Kidney glomerular epithelial cell (primary cell): ENCODE results near the gene ALKBH6.
A peak's percentile ranks its signal among the peaks of the same experiment; 100 is the strongest.

Experiments used
- DNase-seq: peaks from one replicate; lab custom pipeline; 2025; lab: John Stamatoyannopoulos, UW

Gene ALKBH6

GRCh38 chr19:36030264-36031148 is 16.5 kb upstream of the ALKBH6 start:
- DNase-seq: peak; percentile 32

- DNase-seq: no peak
These were observed 14.5 kb upstream of the ALKBH6 start for GRCh38 chr19:36028313-36029041.

- DNase-seq: no peak
These were observed 13.7 kb upstream of the ALKBH6 start for GRCh38 chr19:36027696-36028095.

DNA sequence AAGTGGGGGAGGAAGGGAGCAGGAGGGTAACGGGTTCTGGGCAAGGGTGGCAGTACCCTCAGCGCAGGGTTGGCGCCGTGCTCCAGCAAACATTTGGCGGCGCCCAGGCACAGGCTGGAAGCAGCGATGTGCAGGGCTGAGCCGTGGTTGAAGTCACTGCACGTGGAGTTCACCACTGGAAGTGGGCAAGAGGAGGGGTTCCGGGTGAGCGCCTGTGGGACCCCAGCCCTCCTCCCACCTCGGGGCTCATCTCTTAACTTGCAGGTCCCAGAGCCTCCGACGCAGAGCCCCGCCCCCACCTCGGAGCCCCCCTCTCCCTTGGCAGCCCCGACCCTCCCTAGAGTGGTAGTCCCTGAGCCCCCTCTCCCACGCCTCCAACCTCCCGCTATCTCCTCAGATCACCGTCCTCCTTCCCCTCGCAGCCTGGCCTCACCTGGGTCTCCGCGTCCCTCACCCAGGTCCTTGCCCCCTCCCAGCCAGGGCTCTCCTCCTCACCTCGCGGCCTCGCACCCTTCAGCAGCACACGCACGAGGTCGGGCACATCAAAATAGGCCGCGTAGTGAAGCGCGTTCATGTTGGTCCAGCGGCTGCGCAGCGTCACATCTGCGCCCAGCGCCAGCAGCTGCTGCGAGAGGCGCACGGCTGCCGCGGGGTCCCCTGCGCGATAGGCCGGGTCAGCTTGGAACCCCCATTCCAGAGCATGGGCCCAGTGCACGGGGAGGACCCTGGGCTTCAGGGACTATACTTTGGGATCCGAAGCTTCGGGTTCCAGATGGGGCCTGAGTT is 12.3 kb upstream of the ALKBH6 start:
- no peak for DNase-seq

DNA sequence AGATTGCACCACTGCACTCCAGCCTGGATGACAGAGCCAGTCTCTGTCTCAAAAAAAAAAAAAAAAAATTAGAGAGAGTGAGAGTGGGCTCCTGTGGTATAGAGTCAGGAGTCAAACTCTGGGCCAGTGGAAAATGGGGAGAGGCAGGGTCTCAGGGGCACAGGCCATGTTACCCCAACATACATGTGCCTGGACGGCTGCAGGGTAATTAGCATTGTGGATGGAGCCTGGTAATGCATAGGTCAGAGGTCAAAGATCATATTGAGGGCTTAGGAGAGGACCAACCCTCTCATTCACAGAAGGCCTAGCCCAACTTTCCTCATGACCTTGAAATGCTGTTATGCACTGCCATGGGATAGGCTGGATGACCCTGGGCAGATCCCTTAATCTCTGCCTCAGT is 11.5 kb upstream of the ALKBH6 start:
- no peak for DNase-seq

- no peak for DNase-seq
These were observed 9.4 kb upstream of the ALKBH6 start for GRCh38 chr19:36023432-36023831.

DNA sequence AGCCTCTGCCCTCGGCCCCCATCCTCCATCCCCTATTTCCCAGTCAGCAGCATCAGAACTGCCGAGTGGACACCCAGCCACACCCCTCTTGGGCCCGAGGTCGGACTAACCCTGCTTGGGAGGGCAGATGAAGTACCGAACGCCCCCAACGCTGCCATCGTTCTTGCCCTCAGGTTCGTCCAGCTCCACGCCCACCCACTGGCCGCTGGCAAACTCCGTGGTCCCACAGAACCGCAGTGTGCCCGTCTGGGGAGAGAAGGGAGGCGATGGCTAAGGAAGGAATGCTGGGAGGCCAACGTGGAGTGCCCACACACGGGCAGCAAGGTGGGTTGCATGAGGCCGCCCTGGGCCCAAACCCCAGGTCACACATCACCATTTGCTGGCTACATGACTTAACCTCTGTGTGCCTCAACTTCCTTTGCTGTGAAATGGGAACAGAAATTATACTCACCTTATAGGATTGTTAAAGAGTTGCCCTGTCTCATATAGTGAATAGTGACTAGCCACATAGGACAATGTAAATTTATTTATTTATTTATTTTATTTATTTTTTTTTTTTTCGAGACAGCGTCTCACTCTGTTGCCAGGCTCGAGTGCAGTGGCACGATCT is 5.2 kb upstream of the ALKBH6 start:
- no peak for DNase-seq

- no peak for DNase-seq
These were observed 567 bp downstream of the ALKBH6 start for GRCh38 chr19:36013280-36014011.

DNA sequence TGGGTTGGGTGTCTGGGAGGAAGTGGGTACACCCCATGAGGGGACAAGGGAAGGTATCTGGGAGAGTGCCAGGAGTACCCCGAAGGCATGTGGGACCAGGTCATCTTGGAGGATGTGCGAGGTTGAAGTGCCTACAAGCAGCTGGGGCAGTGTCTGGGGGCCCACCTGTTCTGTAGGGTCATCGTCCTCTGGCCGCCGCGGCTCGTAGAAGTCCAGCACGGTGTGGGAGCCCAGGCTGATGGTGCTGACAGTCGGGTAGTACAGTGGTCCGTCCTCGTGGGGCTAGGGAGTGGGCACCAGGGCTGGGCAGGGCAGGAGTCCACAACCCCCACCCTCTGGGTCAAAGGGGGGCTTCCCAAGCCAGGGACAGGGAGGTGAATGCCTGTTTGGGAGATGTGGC is 3.6 kb downstream of the ALKBH6 start:
- no peak for DNase-seq

- no peak for DNase-seq
These were observed 4.2 kb downstream of the ALKBH6 start for GRCh38 chr19:36009633-36010379.

GRCh38 chr19:36009220-36009619 is 4.8 kb downstream of the ALKBH6 start:
- no peak for DNase-seq

GRCh38 chr19:36008336-36008978 is 5.6 kb downstream of the ALKBH6 start, which contains the start of gene SYNE4:
Gene SYNE4, minus strand, starts transcription at chr19:36008813. Its CDS starts 132 bp downstream, at chr19:36008681.
- no peak for DNase-seq

- DNase-seq: no peak
These were observed 7.1 kb downstream of the ALKBH6 start for GRCh38 chr19:36006955-36007354.

GRCh38 chr19:36003284-36003683 is 10.7 kb downstream of the ALKBH6 start:
- no peak for DNase-seq

DNA sequence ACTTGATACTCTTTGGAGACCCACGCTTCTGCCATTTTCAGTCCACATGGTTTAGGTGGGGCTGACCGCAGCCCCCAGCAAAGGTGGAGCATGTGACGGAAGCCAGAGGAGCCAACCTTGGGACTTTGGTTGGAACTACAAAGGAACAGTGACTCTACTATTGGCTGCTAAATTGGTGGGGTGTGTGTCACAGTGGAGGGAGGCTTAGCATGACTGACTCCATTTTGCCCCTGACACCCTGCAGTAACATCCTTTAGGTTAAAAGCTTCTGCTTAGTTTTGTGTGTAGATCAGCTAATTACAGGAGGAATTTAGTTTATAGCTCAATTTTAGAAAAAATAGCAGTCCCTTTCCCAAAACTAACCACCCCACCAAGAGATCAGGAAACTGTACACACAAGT is 12.4 kb downstream of the ALKBH6 start:
- no peak for DNase-seq

DNA sequence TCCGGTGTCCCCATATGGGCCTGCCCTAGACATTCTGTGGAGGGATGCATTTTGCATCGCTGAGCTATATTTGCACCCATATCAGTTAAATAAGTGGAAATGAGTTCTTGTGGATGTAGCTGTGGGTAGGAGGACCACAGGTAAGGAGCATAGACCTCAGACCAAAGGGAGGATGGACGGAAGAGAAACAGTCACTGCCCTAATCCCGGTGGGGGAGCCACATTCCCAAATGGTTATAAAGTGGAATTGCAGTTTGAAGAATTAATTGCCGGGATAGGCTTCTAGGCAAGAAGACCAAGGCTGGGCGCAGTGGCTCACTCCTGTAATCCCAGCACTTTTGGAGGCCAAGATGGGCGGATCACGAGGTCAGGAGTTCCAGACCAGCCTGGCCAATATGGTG is 17.2 kb downstream of the ALKBH6 start:
- no peak for DNase-seq

GRCh38 chr19:35995048-35995993 is 18.7 kb downstream of the ALKBH6 start, which contains the start of gene SDHAF1:
Gene SDHAF1, plus strand, starts transcription at chr19:35995188. Its CDS starts 87 bp downstream, at chr19:35995275.
- DNase-seq: peak; percentile 88

DNA sequence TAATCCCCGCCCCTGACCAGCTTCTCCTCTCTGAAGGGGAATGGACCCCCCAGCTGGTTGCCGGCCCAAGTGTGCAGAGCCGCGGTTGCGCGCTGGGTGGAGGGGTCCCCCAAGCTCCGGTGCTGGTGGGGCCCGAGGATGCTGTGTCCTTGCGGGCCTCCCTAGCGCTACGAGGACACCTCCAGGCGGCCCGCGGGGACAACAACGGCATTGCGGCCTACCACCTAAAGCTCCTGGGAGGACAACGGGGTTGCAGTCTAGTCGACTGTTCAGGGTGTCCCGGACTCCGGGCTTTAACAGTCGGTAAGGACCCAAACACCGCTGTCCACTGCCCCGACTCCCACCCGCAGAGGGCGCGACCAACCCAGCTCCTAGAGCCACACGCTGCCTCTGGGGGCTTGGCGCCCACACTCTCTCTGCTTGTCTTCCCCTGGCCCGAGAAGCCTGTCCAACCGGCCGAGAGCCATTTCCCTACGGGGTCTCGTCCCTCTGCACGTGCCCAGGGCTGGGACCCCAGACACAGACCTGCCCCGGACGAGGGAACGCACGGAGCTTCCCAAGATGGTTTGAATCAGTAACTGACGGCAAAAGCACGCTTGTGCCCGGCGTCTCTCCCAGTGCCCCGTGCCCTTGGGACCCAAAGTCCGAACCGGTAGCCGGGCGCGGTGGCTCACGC is 20.0 kb downstream of the ALKBH6 start:
- DNase-seq: no peak
